Stimulated activated naive CD4-positive, alpha-beta T cell treated with Interleukin-2 at 50 U/mL for 16 hours (primary cell): ENCODE measurements around the gene MANSC4.

Experiments
- DNase-seq: peaks from one replicate; lab custom pipeline; 2025; lab: John Stamatoyannopoulos, UW

MANSC4 gene

GRCh38 chr12:27779920-27780611, at the start of gene MANSC4, which contains the start of gene KLHL42:
Gene MANSC4, minus strand, starts transcription at chr12:27780236. Its CDS starts 8,960 bp downstream, at chr12:27771276.
Gene KLHL42, plus strand, starts transcription at chr12:27780233. Its CDS starts 98 bp downstream, at chr12:27780331.
- DNase-seq: peak; percentile 62

- DNase-seq: no peak
These were observed 48.2 kb upstream of the MANSC4 start for GRCh38 chr12:27828196-27828595.

- DNase-seq: no peak
These were observed 46.0 kb upstream of the MANSC4 start for GRCh38 chr12:27826076-27826475.

- DNase-seq: no peak
These were observed 44.2 kb upstream of the MANSC4 start for GRCh38 chr12:27824126-27824842.

- no peak for DNase-seq
These were observed 43.0 kb upstream of the MANSC4 start for GRCh38 chr12:27823038-27823437.

GRCh38 chr12:27822076-27822712, 42.2 kb upstream of the MANSC4 start:
- DNase-seq: peak; percentile 77

- DNase-seq: peak; percentile 11
These were observed 41.4 kb upstream of the MANSC4 start for GRCh38 chr12:27821259-27821973.

GRCh38 chr12:27820564-27820963, 40.5 kb upstream of the MANSC4 start:
- no peak for DNase-seq

GRCh38 chr12:27818401-27818918, 38.4 kb upstream of the MANSC4 start:
- no peak for DNase-seq

GRCh38 chr12:27817766-27818165, 37.7 kb upstream of the MANSC4 start:
- DNase-seq: no peak

- DNase-seq: no peak
These were observed 35.0 kb upstream of the MANSC4 start for GRCh38 chr12:27814851-27815591.

GRCh38 chr12:27814411-27814810, 34.4 kb upstream of the MANSC4 start:
- no peak for DNase-seq

GRCh38 chr12:27812502-27812901, 32.5 kb upstream of the MANSC4 start:
- no peak for DNase-seq

- no peak for DNase-seq
These were observed 30.7 kb upstream of the MANSC4 start for GRCh38 chr12:27810756-27811155.

GRCh38 chr12:27808841-27809240, 28.8 kb upstream of the MANSC4 start:
- DNase-seq: no peak

GRCh38 chr12:27807063-27807703, 27.1 kb upstream of the MANSC4 start:
- peak; percentile 25 for DNase-seq

GRCh38 chr12:27806259-27806658, 26.2 kb upstream of the MANSC4 start:
- DNase-seq: no peak

GRCh38 chr12:27805238-27805637, 25.2 kb upstream of the MANSC4 start:
- DNase-seq: no peak

- no peak for DNase-seq
These were observed 22.9 kb upstream of the MANSC4 start for GRCh38 chr12:27802936-27803335.

- no peak for DNase-seq
These were observed 22.5 kb upstream of the MANSC4 start for GRCh38 chr12:27802511-27802910.

GRCh38 chr12:27801630-27802029, 21.6 kb upstream of the MANSC4 start:
- DNase-seq: no peak
